Mesenchymal stem cell (in vitro differentiated cells and primary cell): Measurements from ENCODE around the gene SMIM35.
"Not testable (repeated sequence)": the region's sequence is repeated elsewhere in the genome, so short reads cannot be mapped to it uniquely, and the experiment has no call there.

ENCODE experiments used
- DNase-seq: peaks from one replicate; pipeline ENCODE4 v3.0.0-alpha.2; 2013
- H2AFZ ChIP-seq: one replicate; pipeline ENCODE4 v1.6.1; 2013; ENCODE audit warnings: low read depth, mild to moderate bottlenecking, control low read depth, inconsistent platforms, low read length, moderate library complexity
- H2AK5ac ChIP-seq: 2 replicates; pipeline ENCODE4 v1.6.1; 2013; ENCODE audit warnings: low read length, moderate library complexity, mild to moderate bottlenecking, inconsistent platforms; ENCODE audit not compliant: severe bottlenecking
- H2BK120ac ChIP-seq: one replicate; pipeline ENCODE4 v1.6.1; 2013; ENCODE audit warnings: low read depth, mild to moderate bottlenecking, inconsistent platforms, low read length, moderate library complexity
- H2BK12ac ChIP-seq, 2 experiments: one replicate each; pipeline ENCODE4 v1.6.1; 2013; ENCODE audit warnings: inconsistent platforms in 2 of 2, low read length in 2 of 2, mild to moderate bottlenecking in 2 of 2, moderate library complexity in 2 of 2, control low read depth in 1 of 2
- H2BK15ac ChIP-seq: one replicate; pipeline ENCODE4 v1.6.1; 2013; ENCODE audit warnings: mild to moderate bottlenecking, low read depth, inconsistent platforms; ENCODE audit not compliant: poor library complexity, severe bottlenecking
- H2BK5ac ChIP-seq: 2 replicates; pipeline ENCODE4 v1.6.1; 2013; ENCODE audit warnings: low read depth, mild to moderate bottlenecking, low read length, control low read depth, inconsistent platforms; ENCODE audit not compliant: poor library complexity, severe bottlenecking
- H3K14ac ChIP-seq, 2 experiments: one replicate each; pipeline ENCODE4 v1.6.1; 2013; ENCODE audit warnings: inconsistent platforms in 2 of 2, low read length in 2 of 2, control low read depth in 1 of 2, mild to moderate bottlenecking in 1 of 2, moderate library complexity in 1 of 2
- H3K18ac ChIP-seq, 2 experiments: one replicate each; pipeline ENCODE4 v1.6.1; 2013; ENCODE audit warnings: inconsistent platforms in 2 of 2, low read length in 2 of 2, control low read depth in 1 of 2, low read depth in 1 of 2, mild to moderate bottlenecking in 1 of 2
- H3K23ac ChIP-seq, 2 experiments: one replicate each; pipeline ENCODE4 v1.6.1; 2013; ENCODE audit warnings: inconsistent platforms in 2 of 2, low read length in 2 of 2, mild to moderate bottlenecking in 2 of 2, moderate library complexity in 2 of 2, control low read depth in 1 of 2
- H3K27ac ChIP-seq: 2 replicates; pipeline ENCODE4 v1.5.1; 2013; ENCODE audit warnings: mild to moderate bottlenecking, moderate library complexity, low read length, control low read depth, inconsistent platforms; ENCODE audit not compliant: poor library complexity, severe bottlenecking
- H3K27me3 ChIP-seq, 2 experiments: 2 replicates each; pipeline versions ENCODE4 v1.6.1 to v1.7.0; 2013; ENCODE audit warnings: low read length in 2 of 2, mild to moderate bottlenecking in 2 of 2, moderate library complexity in 2 of 2, control low read depth in 1 of 2, inconsistent platforms in 1 of 2; ENCODE audit not compliant: control insufficient read depth in 1 of 2, insufficient read depth in 1 of 2
- H3K36me3 ChIP-seq, 2 experiments: 2 replicates each; pipeline versions ENCODE4 v1.6.1 to v1.7.0; 2013; ENCODE audit warnings: low read length in 2 of 2, control low read depth in 1 of 2, inconsistent platforms in 1 of 2, low read depth in 1 of 2, mild to moderate bottlenecking in 1 of 2; ENCODE audit not compliant: insufficient read depth in 2 of 2, control insufficient read depth in 1 of 2
- H3K4ac ChIP-seq, 2 experiments: one replicate each; pipeline ENCODE4 v1.6.1; 2013; ENCODE audit warnings: inconsistent platforms in 2 of 2, low read length in 2 of 2, mild to moderate bottlenecking in 2 of 2, moderate library complexity in 2 of 2, control low read depth in 1 of 2, low read depth in 1 of 2
- H3K4me1 ChIP-seq: 2 replicates; pipeline ENCODE4 v1.6.1; 2013; ENCODE audit warnings: low read depth, low read length, control low read depth; ENCODE audit not compliant: control insufficient read depth, insufficient read depth
- H3K4me2 ChIP-seq: 2 replicates; pipeline ENCODE4 v1.6.1; 2013; ENCODE audit warnings: low read length, mild to moderate bottlenecking, inconsistent platforms; ENCODE audit not compliant: poor library complexity, severe bottlenecking
- H3K4me3 ChIP-seq, 2 experiments: 2 replicates each; pipeline versions ENCODE4 v1.5.1 to v1.7.0; 2013; ENCODE audit warnings: low read length in 2 of 2, mild to moderate bottlenecking in 2 of 2, control low read depth in 1 of 2, low read depth in 1 of 2; ENCODE audit not compliant: insufficient read depth in 1 of 2
- H3K79me1 ChIP-seq: replicated peaks from 2 replicates; pipeline ENCODE4 v1.6.1; 2013; ENCODE audit warnings: mild to moderate bottlenecking, control low read depth, low read length, inconsistent platforms; ENCODE audit not compliant: poor library complexity, severe bottlenecking
- H3K9ac ChIP-seq: 2 replicates; pipeline ENCODE4 v1.7.0; 2013; ENCODE audit warnings: mild to moderate bottlenecking, low read length, moderate library complexity
- H3K9me3 ChIP-seq: 2 replicates; pipeline ENCODE4 v1.7.0; 2013; ENCODE audit warnings: mild to moderate bottlenecking, low read length; ENCODE audit not compliant: control insufficient read depth
- H4K8ac ChIP-seq: one replicate; pipeline ENCODE4 v1.6.1; 2013; ENCODE audit warnings: inconsistent platforms, mild to moderate bottlenecking, low read length, moderate library complexity
- H4K91ac ChIP-seq: one replicate; pipeline ENCODE4 v1.6.1; 2013; ENCODE audit warnings: mild to moderate bottlenecking, low read length, inconsistent platforms
- WGBS: methylation state at CpG from one replicate; pipeline ENCODE4 v1.1.7; 2013; ENCODE audit warnings: mixed read lengths; 5-methylcytosine and 5-hydroxymethylcytosine counted together

Gene SMIM35

DNA sequence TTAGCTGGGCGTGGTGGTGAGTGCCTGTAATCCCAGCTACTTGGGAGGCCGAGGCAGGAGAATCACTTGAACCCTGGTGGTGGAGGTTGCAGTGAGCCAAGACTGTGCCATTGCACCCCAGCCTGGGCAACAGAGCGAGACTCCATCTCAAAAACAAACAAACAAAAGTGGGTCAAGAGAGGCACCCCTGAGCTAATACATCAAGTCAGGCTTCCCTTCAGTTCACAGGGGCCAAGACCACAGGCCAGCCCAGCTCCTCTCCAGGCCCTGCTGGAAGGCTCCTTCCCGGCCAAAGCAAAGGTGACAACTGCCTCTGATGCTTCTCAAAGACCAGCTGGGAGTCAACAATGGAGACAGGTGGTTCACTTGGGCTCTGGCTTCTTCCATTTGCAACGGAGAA lies 24.6 kb downstream of the SMIM35 start:
- H3K4me3 ChIP-seq, H3K9me3 ChIP-seq, H3K27ac ChIP-seq, H2AK5ac ChIP-seq, H3K79me1 ChIP-seq, H3K4ac ChIP-seq, H3K14ac ChIP-seq, H2BK12ac ChIP-seq, H4K91ac ChIP-seq, H3K4me1 ChIP-seq, H3K4me2 ChIP-seq, H2BK5ac ChIP-seq, H3K23ac ChIP-seq, DNase-seq, H2BK15ac ChIP-seq, H2BK120ac ChIP-seq, H3K9ac ChIP-seq, H3K36me3 ChIP-seq, H4K8ac ChIP-seq, H3K18ac ChIP-seq, H2AFZ ChIP-seq: not testable (repeated sequence)
- peaks cover 39 to 59% of the 10 kb centered on the region in 2 experiments for H3K27me3 ChIP-seq
- WGBS, result 70% methylated on average over 5 of the region's 5 CpGs

DNA sequence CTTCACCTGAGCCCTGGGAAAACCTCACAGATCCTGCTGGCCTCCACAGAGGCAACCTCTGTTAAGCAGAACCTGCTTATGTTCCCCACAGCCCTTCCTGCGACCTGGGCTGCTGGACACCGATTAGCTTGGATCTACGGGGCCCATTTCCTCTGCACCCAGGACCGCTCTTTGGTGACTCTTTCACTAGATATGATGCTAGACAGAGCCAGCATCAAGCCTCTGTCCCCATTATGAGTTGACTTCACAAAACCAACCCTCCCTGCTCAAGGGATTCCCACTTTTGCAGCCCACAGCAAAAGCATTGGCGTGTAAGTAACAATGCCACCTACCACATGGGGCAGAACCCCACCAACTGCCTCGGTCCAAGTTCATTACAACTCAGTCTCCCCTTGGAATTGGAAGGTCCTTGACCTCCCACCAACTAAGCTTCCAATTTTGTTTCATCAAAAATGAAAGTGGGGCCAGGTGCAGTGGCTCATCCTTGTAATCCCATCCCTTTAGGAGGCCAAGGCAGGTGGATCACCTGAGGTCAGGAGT lies 25.1 kb downstream of the SMIM35 start:
- H2AFZ ChIP-seq, result no peak overlapping the region
- no peak overlapping the region for H2BK12ac ChIP-seq
- 90% methylated on average over 6 of the region's 6 CpGs for WGBS
- no peak overlapping the region for H3K27ac ChIP-seq
- H3K4me2 ChIP-seq, result no peak overlapping the region
- H3K36me3 ChIP-seq, result no peaks in the 10 kb centered on the region
- H2BK5ac ChIP-seq, result no peak overlapping the region
- no peak overlapping the region for H4K8ac ChIP-seq
- no peak for DNase-seq
- no peak overlapping the region for H2BK15ac ChIP-seq
- H3K4ac ChIP-seq, result no peak overlapping the region
- no peak overlapping the region for H3K18ac ChIP-seq
- peaks cover 41 to 57% of the 10 kb centered on the region in 2 experiments for H3K27me3 ChIP-seq
- no peak overlapping the region for H3K23ac ChIP-seq
- H2BK120ac ChIP-seq, result no peak overlapping the region
- no peak overlapping the region for H3K4me3 ChIP-seq
- no peak overlapping the region for H3K14ac ChIP-seq
- H3K9me3 ChIP-seq, result no peaks in the 10 kb centered on the region
- H3K9ac ChIP-seq, result no peak overlapping the region
- no peak overlapping the region for H4K91ac ChIP-seq
- H3K79me1 ChIP-seq, result no peaks in the 10 kb centered on the region
- H3K4me1 ChIP-seq, result no peaks in the 10 kb centered on the region
- H2AK5ac ChIP-seq, result no peak overlapping the region

DNA sequence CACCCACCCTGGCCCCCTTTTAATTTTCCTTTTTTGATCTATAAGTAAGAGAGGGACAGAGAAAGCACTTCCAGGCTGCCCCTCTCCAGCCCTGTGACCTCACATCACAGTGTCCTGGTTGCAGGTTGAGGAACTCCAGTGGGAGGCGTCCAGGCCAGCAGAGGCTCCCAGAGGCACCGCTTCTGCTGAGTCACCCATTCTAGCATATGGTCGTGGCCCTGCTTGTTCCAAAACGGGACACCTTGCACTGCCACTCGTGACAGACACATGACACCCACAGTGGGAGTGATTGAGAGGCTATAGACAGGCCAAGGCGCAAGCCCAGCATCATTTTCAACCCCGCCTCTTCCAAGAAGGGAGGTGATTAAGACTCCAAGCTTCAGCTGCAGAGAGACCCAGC lies 25.9 kb downstream of the SMIM35 start:
- no peak for DNase-seq
- H3K4me3 ChIP-seq, result no peak overlapping the region
- H3K23ac ChIP-seq, result no peak overlapping the region
- H2AK5ac ChIP-seq, result no peak overlapping the region
- no peak overlapping the region for H2AFZ ChIP-seq
- no peak overlapping the region for H4K91ac ChIP-seq
- no peak overlapping the region for H3K27ac ChIP-seq
- H2BK12ac ChIP-seq, result no peak overlapping the region
- H3K4me2 ChIP-seq, result no peak overlapping the region
- H3K14ac ChIP-seq, result no peak overlapping the region
- no peak overlapping the region for H3K9ac ChIP-seq
- no peak overlapping the region for H4K8ac ChIP-seq
- H3K9me3 ChIP-seq, result no peaks in the 10 kb centered on the region
- no peak overlapping the region for H3K18ac ChIP-seq
- H3K79me1 ChIP-seq, result no peaks in the 10 kb centered on the region
- H3K4me1 ChIP-seq, result no peaks in the 10 kb centered on the region
- no peaks in the 10 kb centered on the region for H3K36me3 ChIP-seq
- WGBS, result 74% methylated on average over 7 of the region's 7 CpGs
- no peak overlapping the region for H2BK120ac ChIP-seq
- H3K27me3 ChIP-seq, result peaks cover 44 to 55% of the 10 kb centered on the region in 2 experiments
- H3K4ac ChIP-seq, result no peak overlapping the region
- no peak overlapping the region for H2BK15ac ChIP-seq
- H2BK5ac ChIP-seq, result no peak overlapping the region

DNA sequence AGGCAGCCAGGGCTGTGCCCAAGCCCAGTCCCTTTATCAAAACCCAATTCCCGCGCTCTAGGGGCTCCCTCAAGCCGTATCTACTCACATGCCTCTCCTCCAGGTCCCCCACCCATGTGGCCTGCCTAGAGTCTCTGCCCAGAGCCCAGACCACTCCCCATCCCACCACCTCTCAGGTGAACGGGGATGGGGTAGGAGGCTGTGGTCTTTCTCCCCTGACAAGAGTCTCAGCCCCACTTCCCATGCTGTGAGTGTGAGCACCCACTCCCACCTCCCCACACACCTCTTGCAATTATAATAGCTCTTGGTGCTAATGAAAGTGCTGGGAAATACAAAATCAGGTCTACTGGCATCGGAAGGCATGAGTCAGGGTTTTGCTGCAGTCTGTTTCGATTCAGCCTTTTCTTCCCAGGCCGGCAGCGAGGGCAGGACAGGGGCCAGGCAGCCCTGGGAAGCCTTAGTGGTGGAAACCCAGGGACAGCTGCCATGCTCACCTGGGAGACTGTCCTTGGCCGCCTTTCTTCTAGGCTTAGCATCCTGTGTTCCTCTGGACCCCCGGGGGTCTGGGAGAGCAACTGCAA lies 26.6 kb downstream of the SMIM35 start:
- Histone ChIP-seq H2AK5ac (no peak overlapping the region), H3K9ac (no peak overlapping the region), H3K23ac (no peak overlapping the region), H4K8ac (no peak overlapping the region), H4K91ac (no peak overlapping the region), H3K27me3 (peaks cover 41 to 53% of the 10 kb centered on the region in 2 experiments), H3K79me1 (no peaks in the 10 kb centered on the region), H3K27ac (no peak overlapping the region), H3K14ac (no peak overlapping the region), H2BK5ac (no peak overlapping the region), H3K9me3 (no peaks in the 10 kb centered on the region), H2BK15ac (no peak overlapping the region), H3K4me3 (no peak overlapping the region), H2BK120ac (no peak overlapping the region), H2BK12ac (no peak overlapping the region), H3K4me2 (no peak overlapping the region), H3K18ac (no peak overlapping the region), H2AFZ (no peak overlapping the region), H3K36me3 (no peaks in the 10 kb centered on the region), H3K4ac (no peak overlapping the region), H3K4me1 (no peaks in the 10 kb centered on the region)
- DNase-seq, result no peak
- 84% methylated on average over 10 of the region's 10 CpGs for WGBS
